Neutrophil (primary cell): ENCODE data around the gene EEFSEC.

ENCODE experiments used
- H3K27ac ChIP-seq: fragments of 200-600 bp; sonication (generic); 2 replicates; pipeline ENCODE4 v1.5.1; 2016; ENCODE audit warnings: mild to moderate bottlenecking, moderate library complexity
- H3K27me3 ChIP-seq: fragments of 200-600 bp; sonication (generic); 2 replicates; pipeline ENCODE4 v1.6.0; 2016; ENCODE audit warnings: mild to moderate bottlenecking
- H3K36me3 ChIP-seq: fragments of 200-600 bp; sonication (generic); 2 replicates; pipeline ENCODE4 v1.5.1; 2017
- H3K4me1 ChIP-seq, 2 experiments: fragments of 200-600 bp in 1 of 2; sonication (generic) in 1 of 2; 1 replicate in 1 of 2; 2 replicates in 1 of 2; pipeline versions ENCODE4 v1.5.1 to v1.6.1; 2013 to 2016; ENCODE audit warnings: low read depth in 1 of 2, low read length in 1 of 2, mild to moderate bottlenecking in 1 of 2, moderate library complexity in 1 of 2; ENCODE audit not compliant: control insufficient read depth in 1 of 2, insufficient read depth in 1 of 2
- H3K4me3 ChIP-seq, 2 experiments: fragments of 200-600 bp in 1 of 2; sonication (generic) in 1 of 2; 1 replicate in 1 of 2; 2 replicates in 1 of 2; pipeline ENCODE4 v1.5.1; 2013 to 2016; ENCODE audit warnings: low read depth in 1 of 2, low read length in 1 of 2, mild to moderate bottlenecking in 1 of 2, moderate library complexity in 1 of 2
- H3K9me3 ChIP-seq: fragments of 200-600 bp; sonication (generic); 2 replicates; pipeline ENCODE4 v1.5.1; 2016
- TF ChIP-seq, protein P1 (sequence below): fragments of 200-600 bp; sonication (generic); IDR thresholded peaks from 2 replicates; pipeline ENCODE4 v1.5.1; 2016; ENCODE audit warnings: antibody characterized with exemption

Gene EEFSEC

GRCh38 chr3:128416578-128417211 lies 263.4 kb downstream of the EEFSEC start:
- H3K27me3 ChIP-seq: no peaks in the 10 kb centered on the region
- no peaks in the 10 kb centered on the region for H3K9me3 ChIP-seq
- H3K36me3 ChIP-seq: no peaks in the 10 kb centered on the region
- H3K27ac ChIP-seq: no peak overlapping the region
- TF ChIP-seq, protein P1, sequence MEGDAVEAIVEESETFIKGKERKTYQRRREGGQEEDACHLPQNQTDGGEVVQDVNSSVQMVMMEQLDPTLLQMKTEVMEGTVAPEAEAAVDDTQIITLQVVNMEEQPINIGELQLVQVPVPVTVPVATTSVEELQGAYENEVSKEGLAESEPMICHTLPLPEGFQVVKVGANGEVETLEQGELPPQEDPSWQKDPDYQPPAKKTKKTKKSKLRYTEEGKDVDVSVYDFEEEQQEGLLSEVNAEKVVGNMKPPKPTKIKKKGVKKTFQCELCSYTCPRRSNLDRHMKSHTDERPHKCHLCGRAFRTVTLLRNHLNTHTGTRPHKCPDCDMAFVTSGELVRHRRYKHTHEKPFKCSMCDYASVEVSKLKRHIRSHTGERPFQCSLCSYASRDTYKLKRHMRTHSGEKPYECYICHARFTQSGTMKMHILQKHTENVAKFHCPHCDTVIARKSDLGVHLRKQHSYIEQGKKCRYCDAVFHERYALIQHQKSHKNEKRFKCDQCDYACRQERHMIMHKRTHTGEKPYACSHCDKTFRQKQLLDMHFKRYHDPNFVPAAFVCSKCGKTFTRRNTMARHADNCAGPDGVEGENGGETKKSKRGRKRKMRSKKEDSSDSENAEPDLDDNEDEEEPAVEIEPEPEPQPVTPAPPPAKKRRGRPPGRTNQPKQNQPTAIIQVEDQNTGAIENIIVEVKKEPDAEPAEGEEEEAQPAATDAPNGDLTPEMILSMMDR: no peak
- no peak overlapping the region for H3K4me3 ChIP-seq
- H3K4me1 ChIP-seq: peaks cover 13 to 24% of the 10 kb centered on the region in 2 experiments

- H3K27ac ChIP-seq: no peak overlapping the region
- TF ChIP-seq, protein P1: no peak
- H3K9me3 ChIP-seq: no peaks in the 10 kb centered on the region
- H3K4me1 ChIP-seq: peaks cover 13 to 24% of the 10 kb centered on the region in 2 experiments
- no peak overlapping the region for H3K4me3 ChIP-seq
- H3K27me3 ChIP-seq: no peaks in the 10 kb centered on the region
- H3K36me3 ChIP-seq: no peaks in the 10 kb centered on the region
These were observed 265.6 kb downstream of the EEFSEC start for GRCh38 chr3:128418900-128419299.

DNA sequence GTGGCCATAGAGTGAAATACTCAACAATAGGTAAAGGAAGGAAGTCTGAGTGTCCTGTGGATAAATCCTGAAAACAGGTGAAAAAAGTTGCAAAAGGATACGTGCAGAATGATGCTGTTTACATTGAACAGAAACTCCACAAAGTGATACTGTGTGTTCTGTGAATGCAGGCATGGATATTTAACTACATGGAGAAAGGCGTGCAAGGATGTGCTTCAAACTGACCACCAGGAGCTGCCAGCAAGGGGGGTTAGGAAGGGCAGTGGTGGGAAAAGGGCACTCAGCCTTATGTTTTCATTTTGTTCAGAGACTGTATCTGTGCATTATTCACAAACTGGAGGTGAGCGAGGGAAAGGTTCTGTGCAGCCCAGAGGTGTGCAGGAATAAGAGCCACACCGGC lies 266.0 kb downstream of the EEFSEC start:
- H3K27me3 ChIP-seq: no peaks in the 10 kb centered on the region
- TF ChIP-seq, protein P1: no peak

GRCh38 chr3:128420289-128420688 lies 267.0 kb downstream of the EEFSEC start:
- H3K4me1 ChIP-seq: peaks cover 7 to 14% of the 10 kb centered on the region in 2 experiments
- H3K9me3 ChIP-seq: no peaks in the 10 kb centered on the region
- no peaks in the 10 kb centered on the region for H3K36me3 ChIP-seq
- H3K27ac ChIP-seq: no peak overlapping the region
- TF ChIP-seq, protein P1: no peak
- no peak overlapping the region for H3K4me3 ChIP-seq
- H3K27me3 ChIP-seq: no peaks in the 10 kb centered on the region

More for the DNA sequence above, 266.0 kb downstream of the EEFSEC start:
- Histone ChIP-seq H3K9me3 (no peaks in the 10 kb centered on the region), H3K27ac (no peak overlapping the region), H3K4me1 (peaks cover 13 to 24% of the 10 kb centered on the region in 2 experiments), H3K4me3 (no peak overlapping the region), H3K36me3 (no peaks in the 10 kb centered on the region)

- TF ChIP-seq, protein P1: no peak
- Histone ChIP-seq H3K27ac (no peak overlapping the region), H3K4me1 (peaks cover under 1 to 8% of the 10 kb centered on the region in 2 experiments), H3K4me3 (no peak overlapping the region), H3K27me3 (peaks cover 5% of the 10 kb centered on the region), H3K9me3 (no peaks in the 10 kb centered on the region), H3K36me3 (no peaks in the 10 kb centered on the region)
These were observed 267.6 kb downstream of the EEFSEC start for GRCh38 chr3:128420720-128421438.
